Measurements from ENCODE around the gene TPM1. TPM values are rescaled to one million over a fixed set of nuclear protein-coding genes. Genes with fewer than 3 reads are reported as not detected.

The TPM1 gene
- total RNA-seq, 1 experiment from 2014 or later: 22.5 TPM

DNA sequence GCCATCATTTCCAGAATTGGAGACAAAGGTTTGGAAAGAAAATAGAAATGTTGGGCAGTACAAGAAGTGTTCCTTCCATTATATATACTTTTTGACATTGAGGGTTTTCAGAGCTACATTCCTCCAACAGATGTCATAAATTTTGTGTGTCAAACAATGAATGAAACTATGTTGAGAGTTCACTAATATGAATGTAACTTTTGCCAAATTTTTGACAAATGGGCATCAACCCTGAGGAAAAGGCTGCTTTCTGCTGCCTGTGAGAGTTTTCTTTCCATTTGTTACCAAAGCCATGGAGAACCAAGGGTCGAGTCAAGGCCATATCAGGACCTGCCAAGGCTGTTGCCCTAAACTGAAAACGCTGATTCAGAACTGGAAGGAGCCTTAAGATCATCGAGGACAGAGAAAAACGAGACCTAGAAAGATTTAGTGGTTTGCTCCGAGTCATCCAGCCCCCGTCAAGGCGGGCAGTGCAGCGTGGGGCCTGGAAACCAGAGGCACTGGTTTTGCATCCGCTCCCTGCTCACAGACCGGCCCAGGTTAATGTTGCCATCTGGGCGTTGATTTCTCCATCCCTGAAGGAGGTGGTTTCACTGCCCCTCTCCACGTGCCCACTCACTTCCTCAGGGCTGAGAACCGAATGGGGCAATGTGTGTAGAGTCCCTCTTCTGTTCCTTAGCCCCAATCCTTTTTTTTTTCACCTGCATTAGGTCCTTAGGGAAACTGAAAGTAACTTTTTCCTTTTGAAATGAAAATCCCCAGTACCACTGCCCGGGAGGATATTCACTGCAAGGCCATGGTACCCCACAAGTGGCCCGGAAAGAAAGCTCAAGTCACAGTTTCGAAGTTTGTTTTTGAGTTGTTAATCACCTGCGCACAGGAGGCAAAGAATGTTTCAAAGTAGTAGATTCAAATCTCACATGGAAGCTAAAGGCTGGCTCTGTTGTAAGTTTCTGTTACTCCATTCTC, 32.8 kb downstream of the TPM1 start:
- Histone ChIP-seq H4K20me1 (ENCODE audit: insufficient read depth) (no peaks in the 10 kb centered on the region), H3K9me3 (ENCODE audit: control insufficient read depth in 1 of 2, insufficient read depth in 1 of 2, low read depth in 1 of 2, low read length in 2 of 2) (no peaks in the 10 kb centered on the region), H2AFZ (ENCODE audit: low read depth, low read length, poor library complexity, severe bottlenecking) (no peak overlapping the region), H3K36me3 (ENCODE audit: control insufficient read depth in 1 of 2, insufficient read depth in 2 of 2, low read length in 2 of 2) (no peaks in the 10 kb centered on the region), H3K9ac (ENCODE audit: low read length) (no peak overlapping the region), H3K9me2 (ENCODE audit: insufficient read depth) (no peaks in the 10 kb centered on the region), H3K79me2 (ENCODE audit: insufficient read depth, low read length) (no peaks in the 10 kb centered on the region), H3K4me1 (ENCODE audit: control insufficient read depth in 1 of 2, insufficient read depth in 2 of 2, low read length in 2 of 2) (peaks cover 7 to 10% of the 10 kb centered on the region in 2 experiments; a peak in 3 of 4 replicates), H3K4me3 (replicated peaks in 1 of 2; ENCODE audit: low read depth in 1 of 2, low read length in 2 of 2) (no peak overlapping the region), H3K4me2 (ENCODE audit: low read length) (no peak overlapping the region), H3K27ac (ENCODE audit: low read depth, low read length) (no peak overlapping the region), H3K27me3 (ENCODE audit: insufficient read depth, low read length) (no peaks in the 10 kb centered on the region)
- ChIA-PET RAD21 (ENCODE audit: low non-redundant PET in 1 of 2, low total read pairs in 2 of 2, uncharacterized antibody in 2 of 2, unreplicated experiment in 2 of 2) (no interaction called here), CTCF (no interaction called here), POLR2A (no interaction called here)
- TF ChIP-seq ZNF274 (IDR thresholded peaks at IDR 0.05; ENCODE audit: low read depth, low read length) (no peak), ZFX (IDR thresholded peaks at IDR 0.05) (no peak), YY1 (IDR thresholded peaks at IDR 0.05; ENCODE audit: extremely low read depth, insufficient replicate concordance, low read depth, low read length) (no peak), POLR2A (IDR thresholded peaks at IDR 0.05; ENCODE audit: borderline replicate concordance, extremely low read depth, insufficient read depth, insufficient read length) (no peak), TCF7L2 (IDR thresholded peaks at IDR 0.05; ENCODE audit: borderline replicate concordance, extremely low read depth, insufficient read depth, insufficient read length) (no peak), ELF1 (IDR thresholded peaks at IDR 0.05; ENCODE audit: borderline replicate concordance, low read depth) (no peak), EZH2 (IDR thresholded peaks at IDR 0.05) (no peak), CBX3 (IDR thresholded peaks at IDR 0.05; ENCODE audit: low read depth) (no peak), FOSL1 (IDR thresholded peaks at IDR 0.05; ENCODE audit: low read depth) (no peak), EZH2phosphoT487 (IDR thresholded peaks at IDR 0.05; ENCODE audit: borderline replicate concordance) (no peak), CEBPB (IDR thresholded peaks at IDR 0.05; ENCODE audit: low read depth) (no peak), SRF (IDR thresholded peaks at IDR 0.05; ENCODE audit: low read depth) (no peak), JUND (IDR thresholded peaks at IDR 0.05) (no peak), EGR1 (IDR thresholded peaks at IDR 0.05; ENCODE audit: low read depth) (no peak), REST (IDR thresholded peaks at IDR 0.05; ENCODE audit: low read depth) (no peak)
- TF ChIP-seq, protein P1, sequence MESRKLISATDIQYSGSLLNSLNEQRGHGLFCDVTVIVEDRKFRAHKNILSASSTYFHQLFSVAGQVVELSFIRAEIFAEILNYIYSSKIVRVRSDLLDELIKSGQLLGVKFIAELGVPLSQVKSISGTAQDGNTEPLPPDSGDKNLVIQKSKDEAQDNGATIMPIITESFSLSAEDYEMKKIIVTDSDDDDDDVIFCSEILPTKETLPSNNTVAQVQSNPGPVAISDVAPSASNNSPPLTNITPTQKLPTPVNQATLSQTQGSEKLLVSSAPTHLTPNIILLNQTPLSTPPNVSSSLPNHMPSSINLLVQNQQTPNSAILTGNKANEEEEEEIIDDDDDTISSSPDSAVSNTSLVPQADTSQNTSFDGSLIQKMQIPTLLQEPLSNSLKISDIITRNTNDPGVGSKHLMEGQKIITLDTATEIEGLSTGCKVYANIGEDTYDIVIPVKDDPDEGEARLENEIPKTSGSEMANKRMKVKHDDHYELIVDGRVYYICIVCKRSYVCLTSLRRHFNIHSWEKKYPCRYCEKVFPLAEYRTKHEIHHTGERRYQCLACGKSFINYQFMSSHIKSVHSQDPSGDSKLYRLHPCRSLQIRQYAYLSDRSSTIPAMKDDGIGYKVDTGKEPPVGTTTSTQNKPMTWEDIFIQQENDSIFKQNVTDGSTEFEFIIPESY (IDR thresholded peaks at IDR 0.05; ENCODE audit: extremely low read depth, insufficient replicate concordance, low read length): no peak
- TF ChIP-seq, protein P2, sequence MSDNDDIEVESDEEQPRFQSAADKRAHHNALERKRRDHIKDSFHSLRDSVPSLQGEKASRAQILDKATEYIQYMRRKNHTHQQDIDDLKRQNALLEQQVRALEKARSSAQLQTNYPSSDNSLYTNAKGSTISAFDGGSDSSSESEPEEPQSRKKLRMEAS (IDR thresholded peaks at IDR 0.05): no peak
- TF ChIP-seq, protein P3, sequence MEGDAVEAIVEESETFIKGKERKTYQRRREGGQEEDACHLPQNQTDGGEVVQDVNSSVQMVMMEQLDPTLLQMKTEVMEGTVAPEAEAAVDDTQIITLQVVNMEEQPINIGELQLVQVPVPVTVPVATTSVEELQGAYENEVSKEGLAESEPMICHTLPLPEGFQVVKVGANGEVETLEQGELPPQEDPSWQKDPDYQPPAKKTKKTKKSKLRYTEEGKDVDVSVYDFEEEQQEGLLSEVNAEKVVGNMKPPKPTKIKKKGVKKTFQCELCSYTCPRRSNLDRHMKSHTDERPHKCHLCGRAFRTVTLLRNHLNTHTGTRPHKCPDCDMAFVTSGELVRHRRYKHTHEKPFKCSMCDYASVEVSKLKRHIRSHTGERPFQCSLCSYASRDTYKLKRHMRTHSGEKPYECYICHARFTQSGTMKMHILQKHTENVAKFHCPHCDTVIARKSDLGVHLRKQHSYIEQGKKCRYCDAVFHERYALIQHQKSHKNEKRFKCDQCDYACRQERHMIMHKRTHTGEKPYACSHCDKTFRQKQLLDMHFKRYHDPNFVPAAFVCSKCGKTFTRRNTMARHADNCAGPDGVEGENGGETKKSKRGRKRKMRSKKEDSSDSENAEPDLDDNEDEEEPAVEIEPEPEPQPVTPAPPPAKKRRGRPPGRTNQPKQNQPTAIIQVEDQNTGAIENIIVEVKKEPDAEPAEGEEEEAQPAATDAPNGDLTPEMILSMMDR (IDR thresholded peaks at IDR 0.05 in 2 of 3, conservative IDR thresholded peaks at IDR 0.05 in 1 of 3; ENCODE audit: borderline replicate concordance in 1 of 3, insufficient read depth in 1 of 3, low read depth in 2 of 3, low read length in 2 of 3): no peak
- no TSS peak for BruUV-seq (replicated peaks)
- intact Hi-C loops (cut with micrococcal nuclease): no loop called here
- ATAC-seq: no peak
- DNase-seq (ENCODE audit: low read depth, low spot score): no peak

Data from HCT116 (cell line).